GM12875 (cell line): ENCODE data around the gene RFWD3.

ENCODE experiments used
- H3K4me3 ChIP-seq: one replicate; pipeline ENCODE4 v1.5.1; 2011; ENCODE audit warnings: low read depth, low read length, control low read depth
- TF ChIP-seq, protein P1 (sequence below): IDR thresholded peaks from 2 replicates; pipeline ENCODE4 v1.5.1; 2011; ENCODE audit warnings: low read depth, mild to moderate bottlenecking, control low read depth, inconsistent platforms, low read length, moderate library complexity, borderline replicate concordance; ENCODE audit not compliant: insufficient read depth

RFWD3 gene

GRCh38 chr16:74635303-74635702, 31.4 kb downstream of the RFWD3 start:
- H3K4me3 ChIP-seq: no peak overlapping the region
- TF ChIP-seq, protein P1, sequence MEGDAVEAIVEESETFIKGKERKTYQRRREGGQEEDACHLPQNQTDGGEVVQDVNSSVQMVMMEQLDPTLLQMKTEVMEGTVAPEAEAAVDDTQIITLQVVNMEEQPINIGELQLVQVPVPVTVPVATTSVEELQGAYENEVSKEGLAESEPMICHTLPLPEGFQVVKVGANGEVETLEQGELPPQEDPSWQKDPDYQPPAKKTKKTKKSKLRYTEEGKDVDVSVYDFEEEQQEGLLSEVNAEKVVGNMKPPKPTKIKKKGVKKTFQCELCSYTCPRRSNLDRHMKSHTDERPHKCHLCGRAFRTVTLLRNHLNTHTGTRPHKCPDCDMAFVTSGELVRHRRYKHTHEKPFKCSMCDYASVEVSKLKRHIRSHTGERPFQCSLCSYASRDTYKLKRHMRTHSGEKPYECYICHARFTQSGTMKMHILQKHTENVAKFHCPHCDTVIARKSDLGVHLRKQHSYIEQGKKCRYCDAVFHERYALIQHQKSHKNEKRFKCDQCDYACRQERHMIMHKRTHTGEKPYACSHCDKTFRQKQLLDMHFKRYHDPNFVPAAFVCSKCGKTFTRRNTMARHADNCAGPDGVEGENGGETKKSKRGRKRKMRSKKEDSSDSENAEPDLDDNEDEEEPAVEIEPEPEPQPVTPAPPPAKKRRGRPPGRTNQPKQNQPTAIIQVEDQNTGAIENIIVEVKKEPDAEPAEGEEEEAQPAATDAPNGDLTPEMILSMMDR: no peak

GRCh38 chr16:74633686-74634085, 33.0 kb downstream of the RFWD3 start:
- TF ChIP-seq, protein P1: no peak
- H3K4me3 ChIP-seq: no peak overlapping the region

GRCh38 chr16:74627506-74628220, 39.0 kb downstream of the RFWD3 start:
- TF ChIP-seq, protein P1: no peak
- no peak overlapping the region for H3K4me3 ChIP-seq

DNA sequence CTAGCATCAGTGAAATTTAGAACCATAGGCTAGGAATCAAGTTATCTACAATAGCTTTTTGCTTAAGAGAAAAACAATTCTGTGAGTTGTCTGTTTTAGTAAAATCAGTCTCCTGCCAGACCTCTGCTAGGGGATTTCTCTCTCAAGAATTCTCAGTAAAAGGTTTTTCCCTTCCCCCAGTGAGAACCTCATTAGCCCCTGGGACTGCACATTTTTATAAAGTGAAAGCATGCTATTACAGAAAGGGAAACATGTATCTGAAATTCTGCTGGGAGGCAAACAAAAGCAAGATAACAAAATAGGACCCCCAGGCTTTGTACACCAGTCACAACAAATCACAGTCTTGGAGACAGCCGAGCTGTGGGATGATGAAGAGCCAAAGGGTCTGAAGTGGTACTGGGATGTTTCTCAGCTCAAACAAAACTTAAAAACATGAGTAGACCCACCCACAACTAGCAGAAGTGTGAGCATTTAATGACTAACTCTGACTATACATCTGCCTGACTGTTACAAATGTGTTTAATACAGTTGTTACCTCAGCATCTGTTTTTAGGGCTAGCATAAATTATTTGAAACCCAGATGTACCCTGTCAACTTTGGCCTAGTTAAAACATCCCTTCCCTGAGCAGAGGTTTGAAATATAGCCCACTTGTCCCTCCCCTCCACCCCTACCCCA, 39.8 kb downstream of the RFWD3 start:
- no peak overlapping the region for H3K4me3 ChIP-seq
- TF ChIP-seq, protein P1: no peak

GRCh38 chr16:74625500-74626350, 41.0 kb downstream of the RFWD3 start:
- H3K4me3 ChIP-seq: no peak overlapping the region
- TF ChIP-seq, protein P1: no peak

GRCh38 chr16:74623839-74624235, 42.8 kb downstream of the RFWD3 start:
- H3K4me3 ChIP-seq: no peak overlapping the region
- TF ChIP-seq, protein P1: no peak
